Measurements from ENCODE around the gene RIMS4.

RIMS4 gene

DNA sequence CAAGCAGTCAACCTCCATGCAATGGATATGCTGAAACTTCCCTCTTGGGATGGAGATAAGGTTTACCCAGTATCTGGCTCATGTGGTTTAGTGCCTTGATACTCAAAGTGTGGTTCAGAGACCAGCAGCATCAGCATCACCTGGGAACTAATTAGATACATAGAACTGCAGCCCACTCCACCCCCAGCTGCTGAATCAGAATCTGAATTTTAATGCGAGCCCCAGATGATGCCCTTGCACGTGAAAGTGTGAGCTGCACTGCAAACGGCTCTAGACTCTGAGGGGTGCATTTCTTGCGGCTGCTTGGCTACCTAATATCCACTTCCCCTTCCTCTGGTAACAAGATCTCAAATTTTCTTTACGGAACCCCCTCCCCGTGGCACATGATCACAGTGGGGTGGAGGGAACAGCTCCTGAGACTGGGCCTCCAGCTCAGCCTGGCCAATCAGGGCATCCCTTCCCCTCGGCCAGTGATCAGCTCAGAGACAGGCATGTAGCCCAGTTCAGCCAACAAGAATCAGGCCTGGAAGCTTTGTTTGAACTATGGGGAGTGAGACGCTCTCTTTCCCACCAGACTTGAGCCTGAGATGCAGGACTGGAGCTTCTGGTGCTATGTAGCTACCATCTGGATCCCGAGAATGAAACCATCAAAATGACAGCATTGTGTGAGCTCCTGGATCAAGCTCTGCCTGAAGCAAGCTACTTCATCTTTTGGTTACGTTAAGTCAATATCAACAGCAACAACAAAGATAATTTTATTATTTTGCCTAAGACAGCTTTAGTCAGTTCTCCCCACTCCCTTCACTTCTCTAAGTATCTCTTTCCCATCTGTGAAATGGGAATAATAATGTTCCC lies 51.9 kb downstream of the RIMS4 start:
- DNase-seq: no peak

DNA sequence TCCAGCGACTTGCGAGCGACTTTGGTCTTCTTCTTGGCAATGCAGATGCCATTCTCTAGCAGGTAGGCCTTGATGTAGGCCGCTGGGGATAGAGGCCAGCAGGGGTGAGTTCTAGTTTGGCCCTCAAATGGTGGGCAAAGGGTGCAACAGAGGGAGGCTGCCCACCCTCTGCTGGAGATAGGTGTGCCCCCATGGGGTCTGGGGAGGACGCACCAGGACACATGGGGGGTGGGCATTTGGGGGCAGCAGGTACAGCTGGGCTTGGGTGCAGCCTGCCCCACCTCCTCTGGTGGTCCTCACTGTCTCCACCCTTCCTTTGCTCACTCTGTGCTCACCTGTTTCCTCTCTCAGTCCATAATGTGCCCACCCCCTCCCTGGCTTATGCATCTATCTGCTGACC lies 53.4 kb downstream of the RIMS4 start:
- no peak for DNase-seq

DNA sequence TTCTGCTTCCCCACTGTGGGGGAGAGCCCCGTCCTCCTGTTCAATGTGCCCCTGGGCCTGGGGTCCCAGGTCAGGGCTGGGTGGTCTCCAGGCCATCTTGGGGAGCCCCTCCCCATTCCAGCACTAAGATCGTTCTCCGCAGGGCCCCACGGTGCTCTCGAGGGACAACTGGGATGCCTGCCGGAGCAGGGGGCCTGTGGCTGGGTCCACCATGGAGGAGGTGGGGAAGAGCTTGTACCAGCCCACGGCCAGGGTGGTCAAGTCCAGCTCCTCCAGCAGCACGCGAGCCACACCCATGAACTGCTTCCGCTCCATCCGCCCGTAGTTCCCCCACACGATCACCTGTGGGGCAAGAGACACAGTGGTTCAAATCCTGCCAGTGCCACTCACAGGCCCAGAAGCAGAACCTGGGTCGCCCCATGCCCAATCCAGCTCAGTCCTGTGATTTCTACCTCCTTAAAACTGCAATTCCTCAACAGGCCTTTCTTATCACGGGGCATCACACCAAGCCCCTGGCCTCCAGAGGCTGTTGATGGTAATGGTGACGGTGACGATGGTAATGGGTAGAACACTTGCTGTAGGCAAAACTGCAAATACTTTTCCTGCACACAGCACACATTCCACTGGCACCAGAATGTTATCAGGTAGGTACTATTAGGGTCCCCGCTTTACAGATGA lies 54.2 kb downstream of the RIMS4 start:
- no peak for DNase-seq

DNA sequence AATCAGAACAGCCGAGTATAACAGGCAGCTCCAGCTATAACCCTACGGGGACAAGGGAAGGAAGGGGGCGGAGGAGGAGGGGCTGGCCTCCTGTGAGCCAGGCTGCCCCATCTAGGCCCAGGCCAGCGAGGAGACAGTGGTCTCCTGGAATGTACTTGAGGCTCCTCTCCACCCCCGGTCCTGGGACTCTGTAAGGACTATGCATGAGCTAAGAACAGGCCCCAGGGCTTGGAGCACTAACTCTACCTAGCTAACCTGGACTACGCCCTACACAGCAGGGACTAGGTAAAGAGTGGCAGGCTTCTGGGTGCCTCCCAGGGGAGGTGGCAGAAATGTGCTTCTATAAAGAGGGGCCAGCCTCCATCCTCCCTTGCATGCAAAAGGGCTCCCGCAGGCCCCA lies 55.8 kb downstream of the RIMS4 start:
- no peak for DNase-seq

DNA sequence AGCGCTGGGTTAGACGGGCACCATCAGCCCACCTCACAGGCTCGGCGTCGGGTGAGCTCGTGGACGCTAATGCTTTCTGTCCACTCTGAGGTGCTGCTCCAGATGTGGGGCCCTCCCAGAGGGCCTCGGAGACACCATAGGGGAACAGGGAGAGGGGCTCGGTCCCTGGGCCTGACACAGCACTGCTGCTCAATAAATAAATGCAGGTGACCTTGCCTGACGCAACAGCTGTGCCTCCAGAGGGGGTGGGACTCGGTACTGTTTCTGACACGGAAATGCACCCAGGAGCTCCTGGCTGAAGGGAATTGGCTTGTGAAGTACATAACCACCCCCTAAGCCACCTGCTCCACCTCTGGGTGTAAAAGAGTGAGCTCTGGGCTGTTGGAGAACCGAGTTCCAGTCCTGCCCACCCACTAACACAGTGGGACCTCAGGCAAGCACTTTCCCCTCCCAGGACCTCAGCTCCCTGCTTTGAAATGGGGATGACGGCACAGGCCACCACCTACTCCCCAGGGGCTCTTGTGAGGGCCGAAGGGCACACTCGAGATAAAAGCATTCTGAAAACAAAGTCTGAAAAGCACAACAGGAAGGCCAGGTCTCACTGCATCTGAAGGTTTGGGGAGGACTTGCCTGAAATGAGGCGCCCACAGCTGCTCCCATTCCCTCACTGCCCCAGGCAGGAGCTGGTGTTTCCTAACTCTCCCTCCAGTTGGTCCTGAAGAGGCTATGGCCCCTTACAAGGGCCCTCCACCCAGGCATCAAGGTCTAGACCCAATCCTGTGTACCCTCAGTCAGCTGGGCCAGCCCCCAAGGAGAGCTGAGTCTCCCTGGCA lies 58.0 kb downstream of the RIMS4 start:
- DNase-seq: no peak

DNA sequence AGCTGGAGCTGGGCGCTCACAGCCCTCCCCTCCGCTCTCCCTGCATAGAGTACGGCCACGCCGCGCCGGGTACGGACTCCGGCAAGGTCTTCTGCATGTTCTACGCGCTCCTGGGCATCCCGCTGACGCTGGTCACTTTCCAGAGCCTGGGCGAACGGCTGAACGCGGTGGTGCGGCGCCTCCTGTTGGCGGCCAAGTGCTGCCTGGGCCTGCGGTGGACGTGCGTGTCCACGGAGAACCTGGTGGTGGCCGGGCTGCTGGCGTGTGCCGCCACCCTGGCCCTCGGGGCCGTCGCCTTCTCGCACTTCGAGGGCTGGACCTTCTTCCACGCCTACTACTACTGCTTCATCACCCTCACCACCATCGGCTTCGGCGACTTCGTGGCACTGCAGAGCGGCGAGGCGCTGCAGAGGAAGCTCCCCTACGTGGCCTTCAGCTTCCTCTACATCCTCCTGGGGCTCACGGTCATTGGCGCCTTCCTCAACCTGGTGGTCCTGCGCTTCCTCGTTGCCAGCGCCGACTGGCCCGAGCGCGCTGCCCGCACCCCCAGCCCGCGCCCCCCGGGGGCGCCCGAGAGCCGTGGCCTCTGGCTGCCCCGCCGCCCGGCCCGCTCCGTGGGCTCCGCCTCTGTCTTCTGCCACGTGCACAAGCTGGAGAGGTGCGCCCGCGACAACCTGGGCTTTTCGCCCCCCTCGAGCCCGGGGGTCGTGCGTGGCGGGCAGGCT lies 60.1 kb downstream of the RIMS4 start:
- no peak for DNase-seq

DNA sequence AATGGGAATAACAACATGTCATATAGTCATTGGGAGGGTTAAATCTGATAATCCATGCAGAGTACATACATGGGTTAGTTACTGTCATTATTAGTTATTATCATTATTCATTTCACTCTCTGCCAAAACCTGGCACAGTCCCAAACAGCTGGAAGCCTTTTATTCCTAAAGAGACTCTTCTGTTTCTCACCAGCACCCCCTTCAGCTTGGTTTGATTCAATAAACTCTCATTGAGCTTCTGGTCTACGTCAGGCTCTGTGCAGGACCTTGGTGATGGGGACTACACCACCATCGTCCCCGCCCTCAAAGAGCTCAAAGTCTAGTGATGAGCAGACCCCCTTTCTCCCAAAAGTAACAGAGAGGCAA lies 62.4 kb downstream of the RIMS4 start:
- no peak for DNase-seq

DNA sequence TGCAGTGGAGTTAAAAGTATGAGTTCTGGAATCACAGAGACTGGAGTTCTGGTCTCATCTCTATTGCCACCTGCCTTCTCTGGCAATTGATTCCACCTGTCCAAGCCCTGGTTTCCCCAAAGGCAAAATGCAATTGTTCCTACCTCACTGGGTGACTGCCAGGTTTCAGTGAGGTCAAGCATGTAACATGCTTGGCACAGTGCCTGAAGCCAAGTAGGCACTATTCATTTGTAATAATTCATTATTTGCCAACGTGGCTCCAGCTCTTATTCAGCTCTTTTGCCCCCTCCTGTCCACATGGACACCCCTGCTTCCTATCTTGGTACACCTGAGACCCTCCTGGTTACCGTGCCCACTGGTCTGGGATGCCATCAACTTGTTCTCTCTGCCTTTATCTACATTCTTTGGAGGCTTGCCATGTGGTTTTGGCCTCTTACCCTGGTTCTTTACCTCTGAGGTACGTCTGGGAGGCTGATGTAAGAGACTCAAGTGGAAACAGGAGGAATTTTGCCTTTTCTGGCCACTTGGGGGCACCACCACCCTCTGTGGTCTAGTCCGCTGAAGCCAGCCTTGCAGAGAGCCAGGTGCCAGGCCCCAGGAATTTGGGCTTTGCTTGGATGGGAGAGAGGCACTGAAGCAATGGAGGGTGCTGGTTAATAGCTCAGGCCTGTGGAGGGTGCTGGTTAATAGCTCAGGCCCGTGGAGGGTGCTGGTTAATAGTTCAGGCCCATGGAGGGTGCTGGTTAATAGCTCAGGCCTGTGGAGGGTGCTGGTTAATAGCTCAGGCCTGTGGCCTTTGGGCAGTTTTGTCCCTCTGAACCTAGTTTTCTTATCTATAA lies 63.0 kb downstream of the RIMS4 start:
- peak; percentile 70 for DNase-seq

DNA sequence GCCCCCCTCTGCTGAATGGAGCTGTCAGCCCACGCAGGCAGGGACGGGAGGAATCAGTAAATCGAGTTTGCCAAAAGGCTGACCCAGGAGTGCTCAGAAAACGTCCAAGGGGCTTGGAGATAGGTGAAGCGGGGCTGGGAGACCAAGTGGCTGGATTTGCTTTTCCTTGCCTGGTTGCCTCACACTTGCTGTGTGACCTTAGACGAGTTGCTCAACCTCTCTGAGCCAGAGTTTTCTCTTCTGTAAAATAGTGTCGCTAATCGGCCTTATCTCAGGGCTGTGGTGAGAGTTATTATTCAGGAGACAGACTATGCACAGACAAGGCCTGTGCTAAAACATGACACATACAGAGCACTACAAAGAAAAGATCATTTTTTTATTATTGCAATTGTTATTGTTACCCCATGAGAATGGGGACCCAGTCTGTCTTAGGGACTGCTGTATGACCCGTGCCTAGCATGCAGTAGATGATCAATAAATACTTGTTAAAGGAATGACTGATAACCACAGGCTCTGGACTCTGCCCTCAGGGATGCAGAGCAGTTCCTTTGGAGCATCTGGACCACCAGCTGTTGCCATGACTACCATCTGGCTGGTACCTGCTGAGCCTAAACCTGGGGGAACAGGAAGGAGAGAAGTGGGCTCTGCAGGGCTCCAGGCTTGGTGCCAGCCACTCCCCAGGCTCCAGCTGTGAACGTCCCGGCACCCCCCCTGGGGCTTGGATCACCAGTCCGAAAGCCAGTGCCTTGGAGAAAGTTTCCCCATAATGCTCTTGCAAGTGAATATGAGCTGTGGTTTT lies 63.8 kb downstream of the RIMS4 start:
- DNase-seq: no peak

DNA sequence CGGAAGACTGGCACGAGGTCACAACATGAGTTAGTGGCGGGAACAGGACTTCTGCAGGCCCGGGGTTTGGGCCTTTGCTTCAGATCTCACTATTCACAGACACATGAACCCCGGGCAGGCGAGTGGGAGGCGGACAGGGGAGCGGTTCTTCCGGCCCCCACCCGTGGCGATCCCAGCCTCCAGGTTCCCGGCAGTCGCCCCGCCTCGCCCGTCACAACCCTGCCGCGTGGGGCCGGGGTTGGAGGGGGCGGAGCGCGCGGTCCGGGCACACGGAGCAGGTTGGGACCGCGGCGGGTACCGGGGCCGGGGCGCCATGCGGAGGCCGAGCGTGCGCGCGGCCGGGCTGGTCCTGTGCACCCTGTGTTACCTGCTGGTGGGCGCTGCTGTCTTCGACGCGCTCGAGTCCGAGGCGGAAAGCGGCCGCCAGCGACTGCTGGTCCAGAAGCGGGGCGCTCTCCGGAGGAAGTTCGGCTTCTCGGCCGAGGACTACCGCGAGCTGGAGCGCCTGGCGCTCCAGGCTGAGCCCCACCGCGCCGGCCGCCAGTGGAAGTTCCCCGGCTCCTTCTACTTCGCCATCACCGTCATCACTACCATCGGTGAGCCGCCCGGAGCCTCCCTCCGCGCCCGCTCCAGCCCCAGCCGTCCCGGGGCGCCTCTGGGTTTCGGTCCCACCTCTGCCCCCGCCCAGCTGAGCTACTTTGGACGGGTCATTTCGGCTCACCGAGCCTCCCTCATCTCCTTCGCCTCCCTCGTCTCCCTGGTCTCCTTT lies 64.6 kb downstream of the RIMS4 start, which contains the start of gene KCNK15:
KCNK15 (plus strand) TSS at position 268 of the 769 bp plus-strand sequence; CDS start at position 314, 46 bp downstream.
- DNase-seq: no peak

DNA sequence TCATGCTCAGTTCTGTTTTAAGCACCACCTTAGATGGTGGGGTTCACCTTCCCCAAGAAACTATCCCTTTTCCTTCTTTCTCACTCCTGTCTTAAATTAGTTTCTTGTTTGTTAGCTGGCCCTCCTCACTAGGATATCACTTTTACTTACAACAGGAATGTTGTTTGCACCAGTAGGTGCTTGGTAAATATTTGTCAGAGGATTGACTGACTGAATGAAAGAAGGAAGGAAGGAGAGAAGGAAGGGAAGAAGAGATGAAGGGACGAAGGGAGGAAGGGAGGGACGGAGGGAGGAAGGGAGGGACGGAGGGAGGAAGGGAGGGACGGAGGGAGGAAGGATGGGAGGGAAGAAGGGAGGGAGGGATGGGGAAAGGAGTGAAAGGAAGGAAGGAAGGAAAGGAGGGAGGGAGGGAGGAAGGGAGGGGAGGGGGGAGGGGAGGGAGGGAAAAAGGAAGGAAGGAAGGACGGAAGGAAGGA lies 65.2 kb downstream of the RIMS4 start:
- DNase-seq: no peak

DNA sequence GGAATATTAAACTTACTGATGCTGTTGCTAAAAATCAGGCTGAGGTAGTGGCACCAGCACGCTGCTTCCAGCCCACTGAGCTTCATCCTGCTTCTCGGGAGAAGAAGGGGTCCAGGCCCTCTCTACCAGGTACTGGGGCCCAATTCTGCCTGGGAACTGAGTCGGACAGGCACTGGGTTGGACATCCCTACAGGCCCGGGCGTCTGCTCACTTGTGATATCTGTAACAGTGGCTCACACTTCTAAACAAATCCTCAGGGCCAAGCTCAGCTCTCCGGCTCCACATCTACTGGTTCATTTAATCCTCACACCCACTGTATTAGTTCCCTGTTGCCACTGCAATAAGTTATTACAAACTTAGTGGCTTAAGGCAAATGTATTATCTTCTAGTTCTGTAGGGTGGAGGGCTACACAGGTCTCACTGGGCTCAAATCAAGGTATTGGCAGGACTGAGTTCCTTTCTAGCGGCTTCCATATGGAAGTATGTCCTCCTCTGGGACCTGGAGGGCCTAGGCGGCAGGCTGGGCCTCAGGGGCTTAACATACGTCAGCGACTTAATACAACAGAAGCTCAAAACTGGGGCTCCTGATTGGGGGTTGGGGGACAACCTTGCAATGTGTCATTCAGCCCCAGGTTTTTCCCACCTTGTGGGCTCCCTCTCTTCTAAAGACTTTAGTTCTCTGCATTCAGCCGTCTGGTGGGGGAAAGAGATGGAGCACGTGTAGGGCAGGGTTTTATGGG lies 66.3 kb downstream of the RIMS4 start:
- DNase-seq: no peak

DNA sequence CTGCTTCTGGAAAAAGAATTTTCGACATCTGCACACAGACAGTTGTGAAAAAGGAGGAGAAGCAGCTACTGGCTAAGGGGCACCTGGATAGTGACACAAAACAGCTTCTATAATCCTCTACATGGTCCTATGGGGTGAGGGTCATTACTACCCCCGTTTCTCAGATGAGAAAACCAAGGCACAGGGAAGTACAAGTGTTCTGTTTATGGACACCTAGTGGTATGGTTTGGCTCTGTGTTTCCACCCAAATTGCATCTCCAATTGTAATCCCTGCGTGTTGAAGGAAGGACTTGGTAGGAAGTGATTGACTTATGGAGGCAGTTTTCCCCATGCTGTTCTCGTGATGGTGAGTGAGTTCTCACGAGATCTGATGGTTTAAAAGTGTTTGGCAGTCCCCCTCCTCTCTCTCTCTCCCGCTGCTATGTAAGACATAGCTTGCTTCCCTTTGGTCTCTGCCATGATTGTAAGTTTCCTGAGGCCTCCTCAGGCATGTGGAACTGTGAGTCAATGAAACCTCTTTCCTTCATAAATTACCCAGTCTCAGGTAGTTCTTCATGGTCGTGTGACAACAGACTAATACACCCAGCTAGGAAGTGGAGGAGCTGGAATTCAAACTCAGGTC lies 67.2 kb downstream of the RIMS4 start:
- no peak for DNase-seq

DNA sequence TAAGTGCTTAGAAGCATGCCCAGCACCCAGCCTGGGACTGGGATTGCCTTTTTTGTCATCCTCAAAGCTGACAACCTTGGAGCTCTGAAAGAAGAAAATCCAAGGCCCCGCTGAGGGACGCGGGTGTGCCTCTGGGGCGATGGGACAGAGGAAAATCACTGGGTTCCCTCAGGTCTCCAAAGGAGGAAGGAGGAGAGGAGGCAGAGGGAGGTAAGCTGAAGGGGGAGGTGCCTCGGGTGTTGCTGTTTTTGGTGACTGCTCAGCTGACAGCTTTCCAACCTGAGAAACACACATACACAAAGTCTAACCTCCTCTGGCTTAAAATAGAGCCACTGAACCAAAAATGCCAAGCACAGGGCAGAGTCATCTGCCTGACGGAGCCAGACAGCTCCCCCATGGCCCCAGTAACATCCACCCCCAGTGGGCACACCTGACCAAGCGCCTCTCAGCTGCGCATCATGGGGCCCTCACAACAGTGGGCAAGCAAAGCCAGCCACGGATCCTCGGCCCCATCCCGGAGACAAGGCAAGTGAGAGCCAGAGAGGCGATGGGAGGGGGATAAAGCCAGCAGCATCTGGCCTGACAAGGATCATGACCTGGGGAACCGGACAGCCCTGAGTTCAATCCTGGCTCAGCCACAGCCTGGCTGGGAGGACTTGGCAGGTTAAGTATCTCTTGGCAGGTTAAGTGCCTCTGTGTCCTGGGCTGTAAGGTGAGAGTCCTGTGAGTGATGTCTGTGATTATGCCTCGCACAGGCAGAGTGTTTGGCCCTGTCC lies 67.9 kb downstream of the RIMS4 start:
- DNase-seq: no peak

DNA sequence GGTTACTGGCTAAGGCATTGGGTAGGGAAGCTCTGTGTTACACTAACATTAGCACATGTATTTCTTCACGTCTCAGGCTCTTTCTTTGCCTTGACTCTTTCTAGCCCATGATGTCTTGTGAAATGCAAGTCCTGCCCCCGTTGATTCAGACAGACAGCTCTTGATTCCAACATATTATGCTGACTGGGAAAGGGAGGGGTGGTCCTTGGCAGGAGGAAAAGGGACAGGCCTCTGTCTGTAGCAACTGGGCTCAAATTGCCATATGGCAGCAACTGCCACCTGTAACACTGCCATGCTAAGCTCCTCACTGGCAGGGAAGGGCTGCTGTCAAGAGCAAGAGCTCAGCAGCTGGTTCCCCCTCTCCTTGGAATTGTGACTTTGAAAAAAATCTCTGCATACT lies 70.4 kb downstream of the RIMS4 start:
- no peak for DNase-seq

DNA sequence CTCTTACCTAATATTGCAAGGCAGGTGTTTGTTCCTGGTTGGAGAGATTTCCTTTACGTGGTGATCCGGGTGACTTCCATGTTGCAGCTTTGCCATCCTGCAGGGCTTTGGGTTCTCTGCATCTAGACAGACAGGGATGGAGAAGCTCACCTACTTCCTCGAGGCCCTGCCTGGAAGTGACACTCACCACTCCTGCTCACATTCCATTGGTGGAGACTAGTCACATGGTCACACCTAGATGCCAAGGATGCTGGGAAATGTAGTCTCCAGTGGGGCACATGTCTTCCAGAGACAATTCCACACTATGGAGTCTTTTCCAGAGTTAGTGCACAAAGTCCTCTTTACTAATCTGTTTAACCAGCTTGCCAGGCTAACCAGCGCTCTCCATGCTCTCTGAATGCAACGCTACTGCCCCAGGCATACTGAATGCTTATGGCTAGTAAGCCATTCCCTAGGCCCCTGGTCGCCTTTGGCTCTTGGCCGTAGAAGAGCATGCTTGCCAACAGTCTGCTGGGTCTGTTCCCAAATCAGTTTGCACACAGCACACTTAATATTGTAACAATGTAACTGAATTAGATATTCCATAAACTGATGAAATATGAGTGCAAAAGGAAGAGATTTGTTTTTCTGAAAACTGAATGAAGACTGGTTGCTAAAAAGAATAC lies 71.4 kb downstream of the RIMS4 start:
- peak; percentile 24 for DNase-seq

DNA sequence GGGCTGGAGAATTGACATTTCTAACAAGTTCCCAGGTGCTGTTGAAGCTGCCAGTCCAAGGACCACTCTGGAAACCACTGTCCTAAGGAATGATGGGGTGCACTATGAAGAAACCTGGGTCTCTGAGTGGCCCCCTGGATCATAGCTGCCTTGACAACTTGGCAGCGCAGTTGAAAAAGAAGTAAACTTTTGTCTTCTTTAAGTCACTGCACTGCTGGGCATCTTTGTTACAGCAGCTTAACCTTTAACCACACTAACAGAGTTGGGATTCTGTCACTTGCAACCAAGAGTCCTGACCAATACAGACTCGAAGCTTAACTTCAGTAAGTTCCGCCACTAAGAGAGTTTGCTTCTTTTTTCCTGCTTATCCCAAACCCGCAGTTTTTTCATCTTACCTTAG lies 73.2 kb downstream of the RIMS4 start:
- no peak for DNase-seq

All from NCI-H1436 (cell line).